PC-3 (cell line): ENCODE measurements around the gene GNL2. TPM values are rescaled to one million over a fixed set of nuclear protein-coding genes. Genes with fewer than 3 reads are reported as not detected.

ENCODE experiments used
- ATAC-seq: fragments of 200-7000 bp; cut with Tn5 transposase; 2 replicates; pipeline ENCODE4 v1.9.1; 2020; ENCODE audit warnings: mild to moderate bottlenecking, moderate library complexity
- BruUV-seq: library from RNA; stranded (reverse); fragments of 400-500 nt; replicated peaks from 2 replicates; lab custom pipeline; 2021; lab: Mats Ljungman, UMichigan
- CTCF ChIA-PET: fragments of 300-600 bp; sonication (Branson Sonifier 250); formaldehyde crosslinking; loops from one replicate; lab custom pipeline; 2022; ENCODE audit warnings: antibody characterized with exemption; lab: Charles Lee
- POLR2A ChIA-PET: fragments of 300-600 bp; sonication (Branson Sonifier 250); formaldehyde crosslinking; loops from one replicate; lab custom pipeline; 2022; ENCODE audit warnings: antibody characterized with exemption; ENCODE audit not compliant: unreplicated experiment; lab: Charles Lee
- DNase-seq: peaks from one replicate; pipeline ENCODE4 v3.0.0-alpha.2; 2015
- H2AFZ ChIP-seq: fragments of 300-600 bp; sonication (generic); 2 replicates; pipeline ENCODE4 v1.6.0; 2016; ENCODE audit warnings: antibody characterized with exemption, low read length
- H3F3A ChIP-seq: fragments of 300-600 bp; sonication (generic); one replicate; pipeline ENCODE4 v1.6.0; 2017; ENCODE audit warnings: antibody characterized with exemption, low read length, control low read depth, mild to moderate bottlenecking; ENCODE audit not compliant: unreplicated experiment
- H3K27ac ChIP-seq: fragments of 300-600 bp; sonication (generic); 2 replicates; pipeline ENCODE4 v1.5.1; 2016; ENCODE audit warnings: mild to moderate bottlenecking, low read length
- H3K27me3 ChIP-seq: fragments of 300-600 bp; sonication (generic); 2 replicates; pipeline ENCODE4 v1.6.1; 2016; ENCODE audit warnings: low read length, mixed read lengths
- H3K36me3 ChIP-seq: fragments of 300-600 bp; sonication (generic); 2 replicates; pipeline ENCODE4 v1.6.1; 2016; ENCODE audit warnings: low read depth, mixed run types, low read length, mixed read lengths
- H3K4me1 ChIP-seq: fragments of 300-600 bp; sonication (generic); 2 replicates; pipeline ENCODE4 v1.5.1; 2016; ENCODE audit warnings: low read length; ENCODE audit not compliant: insufficient read depth
- H3K4me2 ChIP-seq: fragments of 300-600 bp; sonication (generic); 2 replicates; pipeline ENCODE4 v1.6.0; 2016; ENCODE audit warnings: low read length
- H3K4me3 ChIP-seq: fragments of 300-600 bp; sonication (generic); 2 replicates; pipeline ENCODE4 v1.5.1; 2016; ENCODE audit warnings: mild to moderate bottlenecking, low read length, mixed read lengths
- H3K79me2 ChIP-seq: fragments of 300-600 bp; sonication (generic); 2 replicates; pipeline ENCODE4 v1.6.1; 2017; ENCODE audit warnings: low read length, mixed read lengths
- H3K9ac ChIP-seq: fragments of 300-600 bp; sonication (generic); 2 replicates; pipeline ENCODE4 v1.6.0; 2016; ENCODE audit warnings: mild to moderate bottlenecking, low read length
- H3K9me2 ChIP-seq: fragments of 300-600 bp; sonication (generic); replicated peaks from 2 replicates; pipeline ENCODE4 v1.6.1; 2016; ENCODE audit warnings: mixed run types, low read length, mixed read lengths
- H3K9me3 ChIP-seq: fragments of 300-600 bp; sonication (generic); 2 replicates; pipeline ENCODE4 v1.6.1; 2016; ENCODE audit warnings: low read length, mixed read lengths
- H4K20me1 ChIP-seq: fragments of 300-600 bp; sonication (generic); 2 replicates; pipeline ENCODE4 v1.6.1; 2016; ENCODE audit warnings: low read length, mixed read lengths
- EZH2 ChIP-seq: fragments of 300-600 bp; sonication (generic); IDR thresholded peaks from one replicate; pipeline ENCODE4 v1.6.1; 2017; ENCODE audit warnings: antibody characterized with exemption, mild to moderate bottlenecking, low read length; ENCODE audit not compliant: unreplicated experiment
- EZH2phosphoT487 ChIP-seq: fragments of 300-600 bp; sonication (generic); IDR thresholded peaks from 2 replicates; pipeline ENCODE4 v1.6.1; 2018; ENCODE audit warnings: mild to moderate bottlenecking, antibody characterized with exemption, low read length, borderline replicate concordance
- intact Hi-C: fragments of 100-400 bp; cut with micrococcal nuclease; formaldehyde crosslinking; loops from 2 replicates; pipeline ENCODE4 v1.9.0; 2023
- total RNA-seq: library from RNA; depleted of rRNA; stranded (reverse); fragments of >200 nt; gene quantifications from 2 replicates; pipeline ENCODE4 v1.2.3, GENCODE V29; 2014
- TF ChIP-seq, protein P1 (sequence below): fragments of 300-600 bp; sonication (generic); conservative IDR thresholded peaks from 2 replicates; pipeline ENCODE4 v1.5.1; 2017; ENCODE audit warnings: antibody characterized with exemption, low read depth, mild to moderate bottlenecking, low read length

Gene GNL2
- total RNA-seq, 1 experiment from 2014 or later: 93.4 TPM

DNA sequence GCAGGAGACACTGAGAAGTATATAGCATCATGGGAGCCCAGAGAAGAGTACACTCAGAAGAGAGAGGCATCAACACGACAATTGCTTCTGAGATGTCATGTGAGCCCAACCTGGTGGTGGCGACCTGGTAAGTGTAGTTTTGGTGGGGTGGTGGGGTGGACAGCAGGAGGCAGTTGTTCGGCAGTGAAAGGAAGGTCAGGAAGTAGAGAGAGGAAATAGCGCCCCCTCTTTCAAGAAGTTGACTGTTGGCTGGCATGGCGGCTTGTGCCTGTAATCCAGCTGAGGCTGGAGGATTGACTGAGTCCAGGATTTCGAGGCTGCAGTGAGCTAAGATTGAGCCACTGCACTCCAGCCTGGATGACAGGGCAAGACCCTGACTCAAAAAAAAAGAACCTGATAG lies 26.4 kb upstream of the GNL2 start:
- no TSS peak for BruUV-seq
- TF ChIP-seq EZH2phosphoT487 (no peak), EZH2 (no peak)
- TF ChIP-seq, protein P1, sequence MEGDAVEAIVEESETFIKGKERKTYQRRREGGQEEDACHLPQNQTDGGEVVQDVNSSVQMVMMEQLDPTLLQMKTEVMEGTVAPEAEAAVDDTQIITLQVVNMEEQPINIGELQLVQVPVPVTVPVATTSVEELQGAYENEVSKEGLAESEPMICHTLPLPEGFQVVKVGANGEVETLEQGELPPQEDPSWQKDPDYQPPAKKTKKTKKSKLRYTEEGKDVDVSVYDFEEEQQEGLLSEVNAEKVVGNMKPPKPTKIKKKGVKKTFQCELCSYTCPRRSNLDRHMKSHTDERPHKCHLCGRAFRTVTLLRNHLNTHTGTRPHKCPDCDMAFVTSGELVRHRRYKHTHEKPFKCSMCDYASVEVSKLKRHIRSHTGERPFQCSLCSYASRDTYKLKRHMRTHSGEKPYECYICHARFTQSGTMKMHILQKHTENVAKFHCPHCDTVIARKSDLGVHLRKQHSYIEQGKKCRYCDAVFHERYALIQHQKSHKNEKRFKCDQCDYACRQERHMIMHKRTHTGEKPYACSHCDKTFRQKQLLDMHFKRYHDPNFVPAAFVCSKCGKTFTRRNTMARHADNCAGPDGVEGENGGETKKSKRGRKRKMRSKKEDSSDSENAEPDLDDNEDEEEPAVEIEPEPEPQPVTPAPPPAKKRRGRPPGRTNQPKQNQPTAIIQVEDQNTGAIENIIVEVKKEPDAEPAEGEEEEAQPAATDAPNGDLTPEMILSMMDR: peak; percentile 26; the same call in 1 of the 2 replicates
- Histone ChIP-seq H3K9me2 (no peaks in the 10 kb centered on the region), H3K4me3 (no peak overlapping the region), H3K9me3 (no peaks in the 10 kb centered on the region), H3K4me2 (no peak overlapping the region), H3K36me3 (no peaks in the 10 kb centered on the region), H3K9ac (no peak overlapping the region), H3K27me3 (peaks cover 65% of the 10 kb centered on the region), H3K27ac (no peak overlapping the region), H3K79me2 (no peaks in the 10 kb centered on the region), H2AFZ (no peak overlapping the region), H4K20me1 (no peaks in the 10 kb centered on the region), H3K4me1 (no peaks in the 10 kb centered on the region), H3F3A (no peaks in the 10 kb centered on the region)
- intact Hi-C loops: no loop called here
- ATAC-seq (no peak), DNase-seq (no peak)
- CTCF ChIA-PET: no interaction called here
- POLR2A ChIA-PET: no interaction called here

DNA sequence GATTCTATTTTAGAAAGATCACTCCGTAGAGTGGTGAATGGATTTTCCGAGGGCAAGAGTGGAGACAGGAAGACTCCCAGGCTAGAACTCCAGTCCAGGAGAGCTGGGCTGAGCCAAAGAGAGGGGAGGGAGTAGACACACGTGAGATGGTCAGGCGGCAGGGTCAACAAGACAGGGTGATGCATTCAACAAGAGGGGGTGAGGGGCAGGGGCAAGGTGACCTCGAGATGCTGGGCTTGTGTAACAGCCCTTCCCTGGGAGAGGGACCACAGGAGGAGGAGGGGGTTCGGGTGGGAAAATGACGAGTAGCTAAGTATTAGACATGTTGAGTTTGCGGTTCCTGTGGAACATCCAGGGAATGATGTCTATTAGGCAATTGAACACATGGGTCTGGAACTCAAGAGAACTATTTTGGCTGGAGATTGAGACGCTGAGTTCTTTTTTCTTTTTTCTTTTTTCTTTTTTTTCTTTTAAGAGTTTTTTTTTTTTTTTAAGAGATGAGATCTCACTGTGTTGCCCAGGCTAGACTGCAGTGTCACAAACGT lies 25.7 kb upstream of the GNL2 start:
- no peak for TF ChIP-seq EZH2phosphoT487
- TF ChIP-seq, protein P1: no peak
- no peak for TF ChIP-seq EZH2
- Histone ChIP-seq H2AFZ (no peak overlapping the region), H3K4me3 (no peak overlapping the region), H3K9me3 (no peaks in the 10 kb centered on the region), H3K79me2 (no peaks in the 10 kb centered on the region), H3K9me2 (no peaks in the 10 kb centered on the region), H3K4me2 (no peak overlapping the region), H3F3A (no peaks in the 10 kb centered on the region), H3K36me3 (no peaks in the 10 kb centered on the region), H3K9ac (no peak overlapping the region), H3K27ac (no peak overlapping the region), H3K4me1 (no peaks in the 10 kb centered on the region), H3K27me3 (peaks cover 65% of the 10 kb centered on the region), H4K20me1 (no peaks in the 10 kb centered on the region)
- intact Hi-C loops: no loop called here
- no peak for DNase-seq
- CTCF ChIA-PET: no interaction called here
- no peak for ATAC-seq
- POLR2A ChIA-PET: no interaction called here
- BruUV-seq: no TSS peak

- Histone ChIP-seq H4K20me1 (no peaks in the 10 kb centered on the region), H3K4me1 (no peaks in the 10 kb centered on the region), H3K27me3 (peaks cover 66% of the 10 kb centered on the region), H3K4me3 (no peak overlapping the region), H3K79me2 (no peaks in the 10 kb centered on the region), H3K4me2 (no peak overlapping the region), H3K9ac (no peak overlapping the region), H3K27ac (no peak overlapping the region), H3K36me3 (no peaks in the 10 kb centered on the region), H2AFZ (no peak overlapping the region), H3F3A (no peaks in the 10 kb centered on the region), H3K9me2 (no peaks in the 10 kb centered on the region), H3K9me3 (no peaks in the 10 kb centered on the region)
- POLR2A ChIA-PET: no interaction called here
- peak; percentile 4 for DNase-seq
- intact Hi-C loops: no loop called here
- TF ChIP-seq EZH2 (no peak), EZH2phosphoT487 (no peak)
- TF ChIP-seq, protein P1: no peak
- CTCF ChIA-PET: no interaction called here
- ATAC-seq: no peak
- no TSS peak for BruUV-seq
These were observed 25.0 kb upstream of the GNL2 start for GRCh38 chr1:37620707-37621106.
